Brain microvascular endothelial cell (primary cell): ENCODE results near the gene TFB1M.
A peak's percentile ranks its signal among the peaks of the same experiment; 100 is the strongest.

Experiments used
- DNase-seq: peaks from one replicate; pipeline ENCODE4 v3.0.0-alpha.2; 2020
- H3K27ac ChIP-seq: fragments of 250-450 bp; sonication (Bioruptor Pico); 2 replicates; pipeline ENCODE4 v1.5.1; 2020; ENCODE audit warnings: mild to moderate bottlenecking, moderate library complexity
- H3K27me3 ChIP-seq: fragments of 250-450 bp; sonication (Bioruptor Pico); replicated peaks from 2 replicates; pipeline ENCODE4 v1.5.1; 2020; ENCODE audit warnings: mild to moderate bottlenecking
- H3K36me3 ChIP-seq: fragments of 250-450 bp; sonication (Bioruptor Pico); replicated peaks from 2 replicates; pipeline ENCODE4 v1.5.1; 2020; ENCODE audit warnings: mild to moderate bottlenecking
- H3K4me3 ChIP-seq: 2 replicates; pipeline ENCODE4 v1.5.1; 2011; ENCODE audit warnings: low read depth, mild to moderate bottlenecking, control low read depth, low read length, moderate library complexity
- in situ Hi-C: cut with HindIII; loops from 2 replicates; pipeline ENCODE4 v1.10.0; 2017; ENCODE audit warnings: low sequenced_read_pairs, low pct_ligation_motif_present
- TF ChIP-seq, protein P1 (sequence below): IDR thresholded peaks from 2 replicates; pipeline ENCODE4 v1.5.1; 2011; ENCODE audit warnings: low read depth, mild to moderate bottlenecking, moderate library complexity, low read length, control low read depth, inconsistent platforms; ENCODE audit errors: missing control alignments

TFB1M gene

DNA sequence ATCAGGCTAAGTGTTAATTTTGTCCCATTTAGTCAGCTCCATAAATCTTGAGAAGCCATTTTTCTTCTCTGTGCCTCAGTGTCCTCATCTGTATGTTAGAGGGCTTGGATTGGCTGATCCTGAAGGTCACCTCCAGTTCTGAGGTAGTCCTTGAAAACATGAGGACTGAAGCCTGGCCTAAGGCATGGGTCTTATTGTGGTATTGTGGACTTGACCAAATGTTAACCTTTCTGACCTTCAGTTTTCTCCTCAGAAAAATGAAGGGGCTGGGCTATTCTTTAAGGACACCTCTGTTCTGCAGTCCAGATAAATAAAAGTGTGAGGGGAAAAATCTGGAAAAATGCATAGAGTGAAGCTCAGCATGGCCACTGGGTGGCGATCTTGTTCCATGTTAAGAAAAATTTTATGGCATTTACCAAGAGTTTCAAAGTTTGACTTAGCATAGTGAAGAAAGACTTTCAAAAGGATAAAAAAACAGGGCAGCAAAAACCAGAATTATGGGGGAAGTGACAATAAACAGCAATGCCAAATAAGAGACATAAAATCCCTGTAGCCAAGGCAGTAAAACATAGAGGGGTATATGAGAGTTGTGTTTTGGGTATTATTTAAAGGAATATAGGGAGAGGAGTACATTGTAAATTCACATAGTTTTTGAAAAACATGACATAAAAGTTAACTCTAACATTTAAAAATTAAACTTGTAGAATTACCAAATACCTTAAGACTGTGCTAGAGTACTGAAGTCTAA is 13.2 kb upstream of the TFB1M start:
- Histone ChIP-seq H3K4me3 (no peak overlapping the region), H3K27ac (peak overlapping the region; percentile 14), H3K36me3 (no peaks in the 10 kb centered on the region), H3K27me3 (no peaks in the 10 kb centered on the region)
- in situ Hi-C loops: no loop called here
- DNase-seq: peak; percentile 45
- TF ChIP-seq, protein P1, sequence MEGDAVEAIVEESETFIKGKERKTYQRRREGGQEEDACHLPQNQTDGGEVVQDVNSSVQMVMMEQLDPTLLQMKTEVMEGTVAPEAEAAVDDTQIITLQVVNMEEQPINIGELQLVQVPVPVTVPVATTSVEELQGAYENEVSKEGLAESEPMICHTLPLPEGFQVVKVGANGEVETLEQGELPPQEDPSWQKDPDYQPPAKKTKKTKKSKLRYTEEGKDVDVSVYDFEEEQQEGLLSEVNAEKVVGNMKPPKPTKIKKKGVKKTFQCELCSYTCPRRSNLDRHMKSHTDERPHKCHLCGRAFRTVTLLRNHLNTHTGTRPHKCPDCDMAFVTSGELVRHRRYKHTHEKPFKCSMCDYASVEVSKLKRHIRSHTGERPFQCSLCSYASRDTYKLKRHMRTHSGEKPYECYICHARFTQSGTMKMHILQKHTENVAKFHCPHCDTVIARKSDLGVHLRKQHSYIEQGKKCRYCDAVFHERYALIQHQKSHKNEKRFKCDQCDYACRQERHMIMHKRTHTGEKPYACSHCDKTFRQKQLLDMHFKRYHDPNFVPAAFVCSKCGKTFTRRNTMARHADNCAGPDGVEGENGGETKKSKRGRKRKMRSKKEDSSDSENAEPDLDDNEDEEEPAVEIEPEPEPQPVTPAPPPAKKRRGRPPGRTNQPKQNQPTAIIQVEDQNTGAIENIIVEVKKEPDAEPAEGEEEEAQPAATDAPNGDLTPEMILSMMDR: peak; percentile 74

DNA sequence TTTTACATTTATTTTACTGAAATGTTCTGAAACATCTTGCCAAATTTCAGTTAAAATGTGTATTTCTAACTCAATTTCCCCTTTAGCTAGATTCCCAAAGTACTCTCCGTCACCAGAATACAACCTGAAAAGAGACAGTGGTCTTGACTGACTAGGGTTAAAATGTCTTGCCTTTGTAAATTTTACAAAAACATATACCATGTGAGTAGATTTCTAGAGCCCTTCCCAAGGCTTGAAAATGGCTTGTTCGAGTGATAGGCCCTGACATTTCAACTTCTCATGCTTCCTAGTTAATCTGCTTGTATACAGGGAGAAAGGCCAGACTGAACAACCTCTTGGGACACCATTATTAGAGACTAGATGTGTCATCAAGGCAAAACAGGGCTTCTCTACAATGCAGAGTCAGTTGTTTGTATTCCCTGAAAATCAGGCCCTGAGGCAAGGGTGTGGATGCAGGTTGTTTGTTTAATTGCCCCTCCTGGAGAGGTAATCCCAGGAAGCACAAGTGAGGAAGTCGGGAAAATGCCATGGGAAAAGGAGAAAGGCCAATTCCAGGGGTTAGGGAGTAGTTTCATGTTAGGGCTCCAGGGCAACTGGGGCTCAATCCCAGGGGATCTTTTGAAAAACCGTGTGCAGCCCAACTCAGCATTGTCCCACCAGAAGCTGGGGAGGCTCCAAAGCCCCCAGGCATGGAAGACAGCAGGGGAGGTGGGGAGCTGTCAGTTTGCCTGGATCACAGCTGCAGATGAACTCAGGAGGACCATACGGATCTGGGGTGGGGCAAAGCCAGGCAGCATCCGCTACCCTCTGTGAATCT is 11.6 kb upstream of the TFB1M start:
- Histone ChIP-seq H3K4me3 (no peak overlapping the region), H3K36me3 (no peaks in the 10 kb centered on the region), H3K27me3 (no peaks in the 10 kb centered on the region), H3K27ac (no peak overlapping the region)
- in situ Hi-C loops: no loop called here
- TF ChIP-seq, protein P1: no peak
- no peak for DNase-seq

DNA sequence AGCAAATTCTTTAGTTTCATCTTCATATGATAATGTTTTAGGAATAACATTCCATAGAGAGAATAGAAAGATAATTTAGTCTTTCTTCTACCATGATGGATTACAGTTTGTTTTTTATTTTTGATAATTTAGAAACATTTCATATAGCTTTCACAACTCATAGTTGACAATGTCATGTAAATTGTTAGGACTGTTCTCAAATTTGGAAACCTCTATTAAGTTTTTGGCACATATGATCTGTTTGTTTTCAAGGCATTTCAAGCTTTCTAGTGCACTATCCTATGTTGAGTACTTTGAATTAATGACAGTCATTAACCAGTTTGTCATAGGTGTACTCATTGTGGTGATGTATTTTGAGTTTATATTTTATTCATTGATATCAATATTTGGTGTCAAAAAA is 10.7 kb upstream of the TFB1M start:
- Histone ChIP-seq H3K27ac (no peak overlapping the region), H3K36me3 (no peaks in the 10 kb centered on the region), H3K27me3 (no peaks in the 10 kb centered on the region), H3K4me3 (no peak overlapping the region)
- in situ Hi-C loops: no loop called here
- TF ChIP-seq, protein P1: no peak
- no peak for DNase-seq

DNA sequence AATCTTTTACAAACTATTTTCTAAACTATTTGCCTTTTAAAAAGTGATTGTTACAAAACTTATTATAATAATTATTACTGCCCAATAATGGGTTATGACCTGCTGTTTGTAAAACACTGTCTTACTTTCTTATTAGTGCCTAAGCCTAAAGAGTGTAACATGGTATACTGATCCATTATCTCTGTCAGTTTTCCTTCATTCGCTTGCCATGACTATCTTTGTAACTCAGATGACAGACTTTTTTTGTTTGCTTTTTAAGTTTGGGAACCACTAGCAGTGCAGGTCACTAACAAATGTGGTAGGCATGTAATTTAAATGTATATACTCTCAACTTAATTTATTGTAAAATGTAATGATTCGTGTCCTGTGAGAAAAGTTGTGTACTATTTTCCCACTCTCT is 9.9 kb upstream of the TFB1M start:
- Histone ChIP-seq H3K4me3 (no peak overlapping the region), H3K27ac (no peak overlapping the region), H3K36me3 (no peaks in the 10 kb centered on the region), H3K27me3 (no peaks in the 10 kb centered on the region)
- TF ChIP-seq, protein P1: no peak
- DNase-seq: no peak
- in situ Hi-C loops: no loop called here

DNA sequence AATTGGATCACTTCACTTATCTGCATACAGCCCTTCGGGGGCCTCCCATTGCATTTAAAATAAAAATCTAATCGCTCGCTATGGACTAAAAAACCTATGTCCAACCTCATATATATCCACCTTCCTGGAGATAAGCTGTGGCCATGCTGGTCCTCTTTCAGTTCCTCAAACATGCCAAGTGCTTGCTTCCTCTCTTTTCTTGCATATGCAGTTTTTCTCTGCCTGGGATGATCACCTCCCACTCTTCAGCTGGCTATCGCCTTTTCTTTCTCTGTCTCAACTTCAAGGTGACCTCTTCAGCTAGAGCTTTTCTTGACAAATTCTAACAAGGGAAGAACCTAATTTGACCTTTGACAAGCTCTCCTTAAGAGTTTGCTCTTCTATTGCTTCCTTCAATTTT is 5.6 kb upstream of the TFB1M start:
- Histone ChIP-seq H3K27ac (no peak overlapping the region), H3K4me3 (no peak overlapping the region), H3K36me3 (no peaks in the 10 kb centered on the region), H3K27me3 (no peaks in the 10 kb centered on the region)
- TF ChIP-seq, protein P1: no peak
- in situ Hi-C loops: no loop called here
- DNase-seq: no peak
